K562 (cell line): ENCODE data around the gene THAP2. TPM values are rescaled to one million over a fixed set of nuclear protein-coding genes. Genes with fewer than 3 reads are reported as not detected.

Experiments
- CHD1 ChIP-seq: fragments of 200-600 bp; sonication (generic); IDR thresholded peaks from one replicate; pipeline ENCODE4 v1.6.1; 2012; ENCODE audit warnings: mild to moderate bottlenecking, moderate library complexity, low read length, inconsistent platforms
- CREM ChIP-seq: IDR thresholded peaks from 2 replicates; pipeline ENCODE4 v1.6.1; 2014; ENCODE audit warnings: antibody characterized with exemption, low read depth
- CTBP1 ChIP-seq: fragments of 450-650 bp; IDR thresholded peaks from 2 replicates; pipeline ENCODE4 v1.6.1; 2016; ENCODE audit warnings: borderline replicate concordance
- CXXC5 ChIP-seq: fragments of 250-450 bp; sonication (Bioruptor Pico); IDR thresholded peaks from 2 replicates; pipeline ENCODE4 v1.8.0; 2022; ENCODE audit warnings: inconsistent platforms, mild to moderate bottlenecking, moderate library complexity
- DEAF1 ChIP-seq: fragments of 450-650 bp; formaldehyde crosslinking; IDR thresholded peaks from 2 replicates; pipeline ENCODE4 v1.4.0; 2020; ENCODE audit warnings: mild to moderate bottlenecking, moderate library complexity
- ELF4 ChIP-seq: fragments of 450-650 bp; formaldehyde crosslinking; IDR thresholded peaks from 2 replicates; pipeline ENCODE4 v1.4.0; 2022; ENCODE audit warnings: missing genetic modification characterization
- FOSL1 ChIP-seq: fragments of 200-800 bp; sonication (Bioruptor generic); conservative IDR thresholded peaks from 2 replicates; pipeline ENCODE4 v1.6.1; 2016; ENCODE audit warnings: missing genetic modification characterization, missing compliant biosample characterization
- FOXM1 ChIP-seq, 2 experiments: fragments of 450-650 bp in 1 of 2; sonication (generic) in 1 of 2; formaldehyde crosslinking in 1 of 2; IDR thresholded peaks; 2 replicates each; pipeline versions ENCODE4 v1.6.1 to v1.9.0; 2017 to 2022; ENCODE audit warnings: low read depth in 2 of 2, mild to moderate bottlenecking in 2 of 2, missing genetic modification reagents in 1 of 2, moderate library complexity in 1 of 2
- FOXP1 ChIP-seq: sonication (generic); formaldehyde crosslinking; IDR thresholded peaks from 2 replicates; pipeline ENCODE4 v1.8.0; 2022; ENCODE audit warnings: mild to moderate bottlenecking, missing genetic modification reagents
- FOXP4 ChIP-seq: sonication (generic); formaldehyde crosslinking; IDR thresholded peaks from 2 replicates; pipeline ENCODE4 v1.8.0; 2022; ENCODE audit warnings: mild to moderate bottlenecking, missing genetic modification reagents, borderline replicate concordance
- HINFP ChIP-seq: fragments of 450-650 bp; conservative IDR thresholded peaks from 2 replicates; pipeline ENCODE4 v1.6.1; 2016; ENCODE audit warnings: missing genetic modification characterization, low read depth, mild to moderate bottlenecking, control low read depth, missing compliant biosample characterization
- HSF4 ChIP-seq: fragments of 250-450 bp; sonication (Bioruptor Pico); IDR thresholded peaks from 2 replicates; pipeline ENCODE4 v2.1.2; 2022; ENCODE audit warnings: mild to moderate bottlenecking, moderate library complexity, borderline replicate concordance
- MCM5 ChIP-seq: fragments of 450-650 bp; IDR thresholded peaks from 2 replicates; pipeline ENCODE4 v1.6.1; 2016; ENCODE audit warnings: low read depth
- MITF ChIP-seq: IDR thresholded peaks from 2 replicates; pipeline ENCODE4 v1.6.1; 2014; ENCODE audit warnings: antibody characterized with exemption
- RUNX1 ChIP-seq: sonication (generic); IDR thresholded peaks from 2 replicates; pipeline ENCODE4 v1.6.1; 2016; ENCODE audit warnings: antibody characterized with exemption, low read depth
- SUPT5H ChIP-seq: fragments of 450-650 bp; IDR thresholded peaks from 2 replicates; pipeline ENCODE4 v1.6.1; 2016
- ZEB2 ChIP-seq: fragments of 450-650 bp; IDR thresholded peaks from 2 replicates; pipeline ENCODE4 v1.6.1; 2016
- ZNF280B ChIP-seq: fragments of 250-450 bp; sonication (Bioruptor Pico); IDR thresholded peaks from 2 replicates; pipeline ENCODE4 v1.5.1; 2021; ENCODE audit warnings: mild to moderate bottlenecking
- ZNF436 ChIP-seq: fragments of 250-450, 450-650 bp; sonication (Bioruptor Pico); formaldehyde crosslinking; IDR thresholded peaks from 2 replicates; pipeline ENCODE4 v1.7.0; 2020; ENCODE audit warnings: mild to moderate bottlenecking
- ZNF707 ChIP-seq: fragments of 250-450 bp; sonication (Bioruptor Pico); conservative IDR thresholded peaks from 2 replicates; pipeline ENCODE4 v1.8.0; 2022; ENCODE audit warnings: inconsistent platforms, mild to moderate bottlenecking, moderate library complexity
- ZSCAN29 ChIP-seq: fragments of 450-650 bp; IDR thresholded peaks from 2 replicates; pipeline ENCODE4 v1.6.1; 2017
- polyA plus RNA-seq, 8 experiments: library from polyadenylated mRNA; depleted of rRNA in 4 of 8; stranded (reverse) in 5 of 8; unstranded in 3 of 8; fragments of >200 nt; fragmentation: Nextera tagmentation in 2 of 8; fragmentation: Illumina TruSeq in 1 of 8; extraction: Ambion mirVana in 2 of 8; extraction: Trizol in 1 of 8; gene quantifications; 2 replicates each; pipeline versions ENCODE4 v1.2.1 to v1.2.3, GENCODE V29; 2011 to 2014; ENCODE audit warnings: inconsistent platforms in 1 of 8, missing spikeins in 1 of 8
- total RNA-seq, 7 experiments: library from RNA; depleted of rRNA in 6 of 7; stranded (reverse); fragments of >200 nt in 6 of 7; fragmentation: Illumina TruSeq in 2 of 7; extraction: Trizol in 2 of 7; gene quantifications; 2 replicates each; pipeline versions ENCODE4 v1.2.1 to v1.2.3, GENCODE V29; 2011 to 2021; ENCODE audit warnings: low replicate concordance in 1 of 7

Gene THAP2
- total and polyA plus RNA-seq, 9 of the 15 experiments (the other 6 are each of a cell fraction or from before 2014, with no cell fraction given): 1.8 to 18.9 (median 7.3) TPM

GRCh38 chr12:71662849-71663560 lies 1.1 kb upstream of the THAP2 start (continued):
- TF ChIP-seq FOXP4: no peak
- TF ChIP-seq FOSL1 (tag): no peak
- no peak for TF ChIP-seq ZNF707 (CRISPR knock-in tag)
- no peak for TF ChIP-seq HINFP (tag)
- no peak for TF ChIP-seq MITF
- TF ChIP-seq CREM: peak; percentile 64
- TF ChIP-seq ZNF280B (CRISPR knock-in tag): no peak
- TF ChIP-seq CXXC5 (CRISPR knock-in tag): no peak
- TF ChIP-seq MCM5: no peak
- TF ChIP-seq ZSCAN29: peak; percentile 15; the same call in 1 of the 2 replicates
- TF ChIP-seq HSF4 (CRISPR knock-in tag): no peak
- no peak for TF ChIP-seq RUNX1
- no peak for TF ChIP-seq SUPT5H
- no peak for TF ChIP-seq ELF4 (CRISPR knock-in tag)
- peak; percentile 85; the same call in 1 of the 2 replicates for TF ChIP-seq FOXP1
- TF ChIP-seq ZNF436 (CRISPR knock-in tag): no peak
- no peak for TF ChIP-seq DEAF1 (CRISPR knock-in tag)
- no peak for TF ChIP-seq ZEB2
- peak; percentile 88 for TF ChIP-seq CHD1
- no peak for TF ChIP-seq FOXM1 (IDR thresholded peaks at IDR 0.05; ENCODE audit: low read depth)
- peak; percentile 80 for TF ChIP-seq FOXM1 (CRISPR knock-in tag; IDR thresholded peaks at IDR 0.05; ENCODE audit: low read depth)
- no peak for TF ChIP-seq CTBP1
